Stomach (tissue), 4 donors: Measurements from ENCODE around the gene FAM81A.

ENCODE experiments used
- POLR2A ChIP-seq, 4 donors: fragments of 450-650 bp; IDR thresholded peaks; one replicate each; pipeline ENCODE4 v1.6.1; 2016; ENCODE audit warnings: antibody characterized with exemption in 4 of 4, control low read depth in 2 of 4, mild to moderate bottlenecking in 1 of 4, moderate library complexity in 1 of 4
- TF ChIP-seq, protein P1 (sequence below), 7 experiments: fragments of 450-650 bp in 4 of 7; fragments of 200-600 bp in 3 of 7; sonication (generic) in 3 of 7; IDR thresholded peaks; one replicate each; pipeline ENCODE4 v1.5.1; 2016 to 2019; ENCODE audit warnings: antibody characterized with exemption in 7 of 7, control low read depth in 2 of 7, mild to moderate bottlenecking in 1 of 7

DNA sequence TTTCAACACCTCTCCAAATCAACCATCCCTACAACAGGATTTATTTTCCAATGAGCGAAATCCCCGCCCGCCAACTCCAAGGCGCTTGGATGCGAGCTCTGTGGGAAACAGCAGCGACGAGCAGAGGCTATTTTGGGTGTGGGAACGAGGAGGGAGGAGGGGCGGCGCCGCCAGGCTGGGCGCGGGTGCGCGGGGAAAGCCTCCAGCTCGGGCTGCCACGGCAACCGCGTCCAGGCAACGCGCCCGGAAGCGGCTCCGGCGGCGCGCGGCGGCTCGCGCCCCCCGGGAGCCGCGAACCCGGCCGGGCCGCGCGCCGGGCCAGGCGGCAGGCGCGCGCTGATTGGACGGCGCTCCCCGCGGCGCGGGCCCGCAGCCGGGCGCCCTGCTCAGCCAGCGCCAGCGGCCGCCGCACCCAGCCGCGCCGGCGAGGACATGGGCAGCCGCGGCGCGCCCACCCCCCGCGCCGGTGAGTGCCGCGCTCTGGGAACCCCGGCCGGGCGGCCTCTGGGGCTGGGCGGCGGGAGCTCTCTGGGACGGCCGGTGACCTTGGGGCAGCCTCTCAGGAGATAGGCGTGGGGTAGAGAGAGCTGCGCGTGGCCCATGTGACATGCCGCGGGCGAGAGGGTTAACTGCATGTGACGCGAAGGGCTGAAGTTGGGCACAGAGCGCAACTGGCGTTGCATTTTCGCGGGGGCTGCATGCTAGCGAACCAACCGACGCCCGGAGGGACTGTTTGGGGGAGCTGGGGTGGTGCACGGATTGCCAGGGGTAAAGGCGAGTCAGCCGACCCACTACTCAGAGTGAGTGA, at the start of gene FAM81A:
- TF ChIP-seq POLR2A (IDR thresholded peaks at IDR 0.05), result no peak
- TF ChIP-seq, protein P1, sequence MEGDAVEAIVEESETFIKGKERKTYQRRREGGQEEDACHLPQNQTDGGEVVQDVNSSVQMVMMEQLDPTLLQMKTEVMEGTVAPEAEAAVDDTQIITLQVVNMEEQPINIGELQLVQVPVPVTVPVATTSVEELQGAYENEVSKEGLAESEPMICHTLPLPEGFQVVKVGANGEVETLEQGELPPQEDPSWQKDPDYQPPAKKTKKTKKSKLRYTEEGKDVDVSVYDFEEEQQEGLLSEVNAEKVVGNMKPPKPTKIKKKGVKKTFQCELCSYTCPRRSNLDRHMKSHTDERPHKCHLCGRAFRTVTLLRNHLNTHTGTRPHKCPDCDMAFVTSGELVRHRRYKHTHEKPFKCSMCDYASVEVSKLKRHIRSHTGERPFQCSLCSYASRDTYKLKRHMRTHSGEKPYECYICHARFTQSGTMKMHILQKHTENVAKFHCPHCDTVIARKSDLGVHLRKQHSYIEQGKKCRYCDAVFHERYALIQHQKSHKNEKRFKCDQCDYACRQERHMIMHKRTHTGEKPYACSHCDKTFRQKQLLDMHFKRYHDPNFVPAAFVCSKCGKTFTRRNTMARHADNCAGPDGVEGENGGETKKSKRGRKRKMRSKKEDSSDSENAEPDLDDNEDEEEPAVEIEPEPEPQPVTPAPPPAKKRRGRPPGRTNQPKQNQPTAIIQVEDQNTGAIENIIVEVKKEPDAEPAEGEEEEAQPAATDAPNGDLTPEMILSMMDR (IDR thresholded peaks at IDR 0.05), result no peak
